HG03025 (cell line): ENCODE data around the gene KRTAP10-11.
"Not testable (repeated sequence)": the region's sequence is repeated elsewhere in the genome, so short reads cannot be mapped to it uniquely, and the experiment has no call there.

Experiments
- ATAC-seq: cut with Tn5 transposase; IDR thresholded peaks from one replicate; pipeline ENCODE4 v1.9.1; 2021; ENCODE audit warnings: mild to moderate bottlenecking, moderate library complexity; ENCODE audit not compliant: unreplicated experiment, low FRiP score

KRTAP10-11 gene, protein sequence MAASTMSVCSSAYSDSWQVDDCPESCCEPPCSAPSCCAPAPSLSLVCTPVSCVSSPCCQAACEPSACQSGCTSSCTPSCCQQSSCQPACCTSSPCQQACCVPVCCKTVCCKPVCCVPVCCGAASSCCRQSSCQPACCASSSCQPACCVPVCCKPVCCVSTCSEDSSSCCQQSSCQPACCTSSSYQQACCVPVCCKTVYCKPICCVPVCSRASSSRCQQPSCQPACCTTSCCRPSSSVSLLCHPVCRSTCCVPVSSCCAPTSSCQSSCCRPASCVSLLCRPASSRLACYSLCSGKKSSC

DNA sequence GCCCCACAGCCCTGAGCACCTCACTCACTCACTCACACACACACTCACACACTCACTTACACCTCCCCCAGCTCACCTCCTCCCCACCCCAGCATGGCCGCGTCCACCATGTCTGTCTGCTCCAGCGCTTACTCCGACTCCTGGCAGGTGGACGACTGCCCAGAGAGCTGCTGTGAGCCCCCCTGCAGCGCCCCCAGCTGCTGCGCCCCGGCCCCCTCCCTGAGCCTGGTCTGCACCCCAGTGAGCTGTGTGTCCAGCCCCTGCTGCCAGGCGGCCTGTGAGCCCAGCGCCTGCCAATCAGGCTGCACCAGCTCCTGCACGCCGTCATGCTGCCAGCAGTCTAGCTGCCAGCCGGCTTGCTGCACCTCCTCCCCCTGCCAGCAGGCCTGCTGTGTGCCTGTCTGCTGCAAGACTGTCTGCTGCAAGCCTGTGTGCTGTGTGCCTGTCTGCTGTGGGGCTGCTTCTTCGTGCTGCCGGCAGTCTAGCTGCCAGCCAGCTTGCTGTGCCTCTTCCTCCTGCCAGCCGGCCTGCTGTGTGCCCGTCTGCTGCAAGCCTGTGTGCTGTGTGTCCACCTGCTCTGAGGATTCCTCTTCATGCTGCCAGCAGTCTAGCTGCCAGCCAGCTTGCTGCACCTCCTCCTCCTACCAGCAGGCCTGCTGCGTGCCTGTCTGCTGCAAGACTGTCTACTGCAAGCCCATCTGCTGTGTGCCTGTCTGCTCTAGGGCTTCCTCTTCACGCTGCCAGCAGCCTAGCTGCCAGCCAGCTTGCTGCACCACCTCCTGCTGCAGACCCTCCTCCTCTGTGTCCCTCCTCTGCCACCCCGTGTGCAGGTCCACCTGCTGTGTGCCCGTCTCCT is at the start of gene KRTAP10-11:
KRTAP10-11 (plus strand) TSS at position 49 of the 856 bp plus-strand sequence; CDS start at position 94, 45 bp downstream.
- ATAC-seq: not testable (repeated sequence)

DNA sequence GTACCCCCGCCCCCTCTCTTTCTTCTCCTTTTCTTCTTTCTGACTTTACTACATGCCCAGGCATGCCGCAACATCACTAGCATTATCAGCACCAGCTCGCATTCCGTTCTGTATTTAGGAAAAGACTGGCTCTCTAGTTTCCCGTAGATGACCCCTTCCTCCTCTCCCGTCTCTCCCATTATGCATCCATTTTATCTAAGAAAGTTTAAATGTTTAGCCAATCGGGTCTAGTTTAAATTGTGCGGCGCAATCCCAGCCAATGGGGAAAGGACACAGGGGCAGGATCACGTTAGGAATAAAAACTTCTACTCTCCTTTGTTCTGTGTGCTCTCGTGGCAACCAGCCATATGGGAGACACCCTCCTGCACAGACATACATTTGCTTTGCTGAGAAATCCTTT is 48.2 kb upstream of the KRTAP10-11 start:
- ATAC-seq: no peak

DNA sequence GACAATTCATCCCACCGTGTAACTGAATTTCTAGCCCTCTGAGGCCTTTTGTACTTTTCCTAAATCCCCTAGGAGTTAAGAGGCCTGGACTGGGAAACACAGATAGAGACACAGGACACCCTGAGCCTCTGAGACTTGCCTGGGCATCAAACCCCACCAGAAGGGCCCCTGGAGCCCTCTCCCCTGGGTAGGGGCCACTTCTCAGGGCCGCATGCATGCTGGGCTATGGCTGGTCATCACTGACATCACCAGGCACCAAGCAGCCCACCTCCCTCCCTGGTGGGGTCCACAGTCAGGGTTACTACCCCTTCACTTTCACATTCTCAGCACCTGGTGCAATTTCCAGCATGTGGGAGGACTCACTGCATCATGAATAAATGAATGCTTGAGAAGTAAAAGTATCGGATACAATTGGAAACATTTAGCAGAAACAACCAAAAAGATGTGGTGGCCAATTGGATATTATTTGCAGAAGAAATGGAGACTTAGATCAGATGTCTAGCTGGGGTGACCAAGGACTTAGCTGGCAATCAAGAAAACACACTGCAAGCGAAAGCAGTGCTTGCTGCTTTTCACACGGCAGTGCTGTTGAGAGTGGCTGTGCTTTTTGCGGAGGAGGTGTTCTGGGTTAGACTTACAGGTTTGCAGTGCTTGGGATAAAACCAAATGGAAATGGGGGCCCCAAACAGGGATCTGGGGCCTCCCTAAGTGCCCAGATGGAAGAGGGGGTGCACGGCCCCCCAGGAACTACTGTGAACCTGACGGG is 46.8 kb upstream of the KRTAP10-11 start:
- no peak for ATAC-seq

DNA sequence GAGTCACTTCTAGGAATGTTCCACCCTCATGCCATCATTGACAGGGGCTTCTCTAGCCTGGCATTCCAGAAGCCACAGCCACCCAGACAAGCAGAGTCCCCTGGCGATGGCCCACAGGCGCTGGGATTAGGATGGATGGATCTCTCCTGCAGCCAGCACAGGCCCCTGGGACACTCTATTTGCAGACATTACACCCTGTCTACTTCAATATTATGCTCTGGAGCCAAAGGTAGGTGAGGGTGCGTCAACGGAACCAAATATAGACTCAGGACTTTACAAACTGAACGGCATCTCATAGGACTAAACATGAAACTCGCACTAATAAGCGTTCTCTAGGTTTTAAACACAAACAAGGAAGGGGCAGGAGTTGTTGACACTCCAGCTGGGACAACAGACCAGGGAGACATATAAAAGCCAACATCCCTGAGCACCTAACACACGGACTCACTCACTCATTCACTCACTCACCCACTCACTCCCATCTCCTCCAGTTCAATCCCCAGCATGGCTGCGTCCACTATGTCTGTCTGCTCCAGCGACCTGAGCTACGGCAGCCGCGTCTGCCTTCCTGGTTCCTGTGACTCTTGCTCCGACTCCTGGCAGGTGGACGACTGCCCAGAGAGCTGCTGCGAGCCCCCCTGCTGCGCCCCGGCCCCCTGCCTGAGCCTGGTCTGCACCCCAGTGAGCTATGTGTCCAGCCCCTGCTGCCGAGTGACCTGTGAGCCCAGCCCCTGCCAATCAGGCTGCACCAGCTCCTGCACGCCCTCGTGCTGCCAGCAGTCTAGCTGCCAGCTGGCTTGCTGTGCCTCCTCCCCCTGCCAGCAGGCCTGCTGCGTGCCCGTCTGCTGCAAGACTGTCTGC is 45.9 kb upstream of the KRTAP10-11 start, which contains the start of gene KRTAP10-7:
KRTAP10-7 (plus strand) TSS at position 480 of the 861 bp plus-strand sequence; CDS start at position 505, 25 bp downstream.
- ATAC-seq: not testable (repeated sequence)

DNA sequence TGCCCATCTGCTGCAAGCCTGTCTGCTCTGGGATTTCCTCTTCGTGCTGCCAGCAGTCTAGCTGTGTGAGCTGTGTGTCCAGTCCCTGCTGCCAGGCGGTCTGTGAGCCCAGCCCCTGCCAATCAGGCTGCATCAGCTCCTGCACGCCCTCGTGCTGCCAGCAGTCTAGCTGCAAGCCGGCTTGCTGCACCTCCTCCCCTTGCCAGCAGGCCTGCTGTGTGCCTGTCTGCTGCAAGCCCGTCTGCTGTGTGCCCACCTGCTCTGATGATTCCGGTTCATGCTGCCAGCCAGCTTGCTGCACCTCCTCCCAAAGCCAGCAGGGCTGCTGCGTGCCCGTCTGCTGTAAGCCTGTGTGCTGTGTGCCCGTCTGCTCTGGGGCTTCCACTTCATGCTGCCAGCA is 45.1 kb upstream of the KRTAP10-11 start:
- not testable (repeated sequence) for ATAC-seq

DNA sequence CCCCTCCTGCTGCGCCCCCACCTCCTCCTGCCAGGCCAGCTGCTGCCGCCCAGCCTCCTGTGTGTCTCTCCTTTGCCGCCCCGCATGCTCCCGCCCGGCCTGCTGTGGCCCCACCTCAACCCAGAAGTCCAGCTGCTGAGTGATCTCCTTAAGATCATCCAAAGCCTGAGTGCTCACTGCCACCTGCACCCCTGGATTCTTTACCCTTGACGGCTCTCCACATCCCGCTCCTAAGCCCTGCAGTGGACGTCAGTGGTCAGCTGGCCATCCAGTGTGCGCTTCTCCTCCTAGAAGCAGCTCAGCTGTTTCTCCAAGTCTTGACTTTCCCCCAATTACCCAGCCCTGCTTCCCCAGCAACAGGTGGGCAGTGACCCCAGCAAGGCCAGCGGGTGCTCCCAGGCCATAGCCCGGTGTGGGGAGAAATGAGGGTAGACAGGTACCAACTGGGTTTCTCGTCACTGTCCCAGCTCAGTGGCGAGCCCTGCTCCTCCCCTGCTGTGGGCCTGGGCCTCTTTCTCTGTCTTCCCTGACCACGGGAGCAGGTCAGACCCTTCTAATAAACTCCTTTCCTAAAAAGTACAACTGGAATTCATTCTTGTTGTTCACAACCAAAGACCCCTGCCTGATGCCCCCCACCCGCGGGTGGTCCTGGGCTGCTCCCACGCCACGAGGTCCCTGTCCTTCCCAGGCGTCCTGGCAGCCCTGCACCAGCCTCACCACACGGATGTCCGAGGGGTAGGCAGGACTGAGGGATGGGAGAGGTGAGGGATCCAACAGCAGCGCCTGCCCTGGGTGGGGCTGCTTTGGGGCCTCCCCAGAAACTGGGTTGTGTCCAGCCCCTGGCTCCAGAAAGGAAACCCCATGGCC is 44.4 kb upstream of the KRTAP10-11 start:
- no peak for ATAC-seq

DNA sequence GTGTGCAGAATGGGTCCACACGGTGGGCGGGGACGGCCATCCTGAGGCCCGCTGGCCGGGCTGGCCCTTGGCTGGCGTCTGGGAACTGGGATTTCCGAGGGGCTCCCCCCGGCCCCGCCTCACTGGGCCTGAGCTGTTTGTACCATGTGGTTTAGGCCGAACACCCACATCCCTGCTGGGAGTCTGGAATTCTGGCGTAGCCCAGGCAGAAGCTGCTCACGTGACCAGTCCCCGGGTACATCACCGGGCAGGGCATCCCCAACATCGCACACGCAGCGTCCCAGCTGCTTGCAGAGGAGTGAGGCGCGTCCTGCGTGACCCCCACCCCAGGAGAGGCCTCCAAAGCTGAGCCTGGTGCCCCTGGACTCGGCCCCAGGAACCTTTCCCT is 43.8 kb upstream of the KRTAP10-11 start:
- no peak for ATAC-seq

DNA sequence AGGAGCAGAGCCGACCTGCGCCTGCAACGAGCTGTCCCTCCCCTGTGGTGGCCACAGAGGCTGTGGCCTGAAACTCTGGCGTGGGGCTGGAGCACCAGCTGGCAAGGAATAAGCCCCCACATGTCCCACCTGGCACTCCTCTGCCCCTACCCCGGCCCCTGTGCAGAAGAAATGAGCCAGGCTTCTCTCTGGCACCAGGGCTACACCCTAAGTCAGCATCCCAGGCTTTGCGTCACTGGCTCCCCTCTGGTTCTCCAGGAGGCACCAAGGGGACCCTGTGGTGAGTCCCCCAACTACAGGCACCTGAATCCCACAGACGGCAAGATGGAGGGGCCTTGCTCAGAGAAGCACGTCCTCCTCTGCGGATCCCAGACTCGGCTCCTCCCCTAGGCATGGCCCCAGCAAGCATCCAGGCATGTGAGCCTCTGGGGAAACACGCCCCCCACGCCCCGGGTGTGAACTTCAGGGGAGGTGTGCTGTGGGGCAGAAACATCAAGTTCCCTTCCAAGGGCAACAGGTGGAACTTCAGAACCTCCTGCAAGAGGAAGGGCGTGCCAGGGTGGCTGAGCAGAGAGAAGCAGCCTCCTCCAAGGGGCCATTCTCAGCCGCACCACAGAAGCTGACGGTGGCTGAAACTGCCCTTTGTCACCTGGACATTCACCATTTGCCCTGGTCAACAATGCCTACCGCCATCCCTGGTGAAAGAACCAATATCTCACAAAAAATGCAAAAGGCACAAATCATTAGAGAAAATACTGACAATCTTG is 42.9 kb upstream of the KRTAP10-11 start:
- no peak for ATAC-seq

DNA sequence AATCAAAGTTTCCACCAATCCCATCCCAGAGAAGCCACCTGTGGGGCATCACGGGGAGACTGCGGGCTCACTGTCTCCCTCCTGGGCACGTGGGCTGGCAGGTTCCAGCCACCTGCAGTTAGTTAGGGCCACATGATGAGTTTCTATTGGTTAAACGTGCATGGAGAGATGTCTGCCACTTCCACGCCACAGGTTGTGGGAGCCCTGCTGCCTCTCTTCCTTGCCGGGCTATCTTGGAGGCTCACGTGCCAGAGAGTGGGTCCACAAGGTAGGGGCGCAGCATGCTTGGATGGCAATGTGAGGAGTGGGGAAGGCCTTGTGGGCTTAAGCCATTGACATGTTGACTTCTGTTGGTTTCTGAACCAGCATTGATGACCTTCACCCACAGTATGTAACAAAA is 42.3 kb upstream of the KRTAP10-11 start:
- ATAC-seq: no peak

DNA sequence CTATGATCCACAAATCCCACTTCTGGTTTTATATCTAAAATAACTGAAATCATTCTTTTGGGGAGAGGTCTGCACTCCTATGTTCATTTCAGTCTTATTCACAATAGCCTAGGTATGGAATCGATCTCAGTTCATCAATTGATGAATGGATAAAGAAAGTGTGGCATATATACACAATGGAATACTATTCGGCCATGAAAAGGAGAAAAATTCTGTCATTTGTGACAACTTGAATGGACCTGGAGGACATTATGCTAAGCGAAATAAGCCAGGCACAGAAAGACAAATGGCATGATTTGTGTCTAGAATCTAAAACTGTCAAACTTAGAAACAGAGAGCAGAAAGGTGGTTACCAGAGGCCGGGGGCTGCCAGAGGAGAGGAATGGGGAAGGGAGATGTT is 39.7 kb upstream of the KRTAP10-11 start:
- ATAC-seq: no peak

DNA sequence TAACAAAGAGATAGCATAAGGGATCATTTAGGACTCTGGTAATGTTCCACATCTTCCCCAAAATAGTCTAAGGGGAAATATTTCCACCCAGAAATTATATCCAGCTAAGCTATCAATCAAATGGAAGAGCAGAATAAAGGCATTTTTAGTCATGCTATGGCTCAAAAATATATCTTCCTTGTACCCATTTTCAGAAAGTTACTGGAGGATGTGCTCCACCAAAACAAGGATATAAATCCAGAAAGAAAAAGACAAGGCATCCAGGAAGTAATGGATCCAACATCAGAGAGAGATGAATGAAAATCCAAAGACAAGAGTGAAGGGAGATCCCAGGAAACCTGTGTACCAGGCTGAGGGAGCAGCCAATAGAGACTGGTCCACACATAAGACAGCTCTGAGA is 37.0 kb upstream of the KRTAP10-11 start:
- ATAC-seq: no peak

DNA sequence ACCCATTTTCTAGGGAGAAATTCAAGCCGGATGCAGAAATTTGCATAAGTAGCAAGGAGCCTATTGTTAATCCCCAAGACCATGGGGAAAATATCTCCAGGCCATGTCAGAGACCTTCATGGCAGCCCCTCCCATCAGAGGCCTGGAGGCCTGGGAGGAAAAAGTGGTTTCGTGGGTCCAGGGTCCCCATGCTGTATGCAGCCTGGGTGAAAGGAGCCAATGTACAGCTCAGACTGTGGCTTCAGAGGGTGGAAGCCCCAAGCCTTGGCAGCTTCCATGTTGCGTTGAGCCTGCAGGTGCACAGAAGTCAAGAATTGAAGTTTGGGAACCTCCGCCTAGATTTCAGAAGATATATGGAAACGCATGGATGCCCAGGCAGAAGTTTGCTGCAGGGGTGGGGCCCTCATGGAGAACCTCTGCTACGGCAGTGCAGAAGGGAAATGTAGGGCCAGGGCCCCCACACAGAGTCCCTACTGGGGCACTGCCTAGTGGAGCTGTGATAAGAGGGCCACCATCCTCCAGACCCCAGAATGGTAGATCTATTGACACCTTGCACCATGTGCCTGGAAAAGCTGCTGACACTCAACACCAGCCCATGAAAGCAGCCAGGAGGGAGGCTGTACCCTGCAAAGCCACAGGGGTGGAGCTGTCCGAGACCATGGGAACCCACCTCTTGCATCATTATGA is 35.9 kb upstream of the KRTAP10-11 start:
- not testable (repeated sequence) for ATAC-seq

DNA sequence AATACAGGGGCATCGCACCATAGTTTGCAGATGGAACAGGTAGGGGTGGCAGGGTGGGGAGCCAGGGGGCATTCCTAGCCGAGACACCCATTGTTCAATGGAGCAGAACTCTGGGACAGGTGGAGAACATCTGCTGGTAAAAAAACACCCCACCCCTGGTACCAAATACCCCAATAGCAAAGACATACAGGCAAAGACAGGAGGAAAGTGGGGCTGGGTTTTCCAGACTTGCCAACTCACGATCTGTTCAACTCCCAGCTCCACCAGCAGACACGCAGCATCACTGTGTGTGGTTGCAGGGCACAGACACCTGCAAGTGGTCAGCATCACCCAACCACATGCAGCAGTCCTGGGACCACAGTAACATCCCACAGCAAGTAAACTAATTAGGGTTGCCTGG is 34.7 kb upstream of the KRTAP10-11 start:
- ATAC-seq: no peak

DNA sequence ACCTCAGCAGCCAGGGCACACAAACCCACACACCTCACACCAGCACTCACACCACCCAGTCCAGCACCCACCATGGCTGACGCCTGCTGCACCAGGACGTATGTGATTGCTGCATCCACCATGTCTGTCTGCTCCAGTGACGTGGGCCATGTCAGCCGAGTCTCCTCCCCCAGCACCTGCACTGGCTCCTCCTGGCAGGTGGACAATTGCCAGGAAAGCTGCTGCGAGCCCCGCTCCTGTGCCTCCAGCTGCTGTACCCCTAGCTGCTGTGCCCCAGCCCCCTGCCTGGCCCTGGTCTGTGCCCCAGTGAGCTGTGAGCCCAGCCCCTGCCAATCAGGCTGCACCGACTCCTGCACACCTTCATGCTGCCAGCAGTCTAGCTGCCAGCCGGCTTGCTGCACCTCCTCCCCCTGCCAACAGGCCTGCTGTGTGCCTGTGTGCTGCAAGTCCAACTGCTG is 34.2 kb upstream of the KRTAP10-11 start, which contains the start of gene KRTAP10-8:
KRTAP10-8 (plus strand) TSS at position 51 of the 458 bp plus-strand sequence; CDS start at position 73, 22 bp downstream.
- ATAC-seq: no peak

DNA sequence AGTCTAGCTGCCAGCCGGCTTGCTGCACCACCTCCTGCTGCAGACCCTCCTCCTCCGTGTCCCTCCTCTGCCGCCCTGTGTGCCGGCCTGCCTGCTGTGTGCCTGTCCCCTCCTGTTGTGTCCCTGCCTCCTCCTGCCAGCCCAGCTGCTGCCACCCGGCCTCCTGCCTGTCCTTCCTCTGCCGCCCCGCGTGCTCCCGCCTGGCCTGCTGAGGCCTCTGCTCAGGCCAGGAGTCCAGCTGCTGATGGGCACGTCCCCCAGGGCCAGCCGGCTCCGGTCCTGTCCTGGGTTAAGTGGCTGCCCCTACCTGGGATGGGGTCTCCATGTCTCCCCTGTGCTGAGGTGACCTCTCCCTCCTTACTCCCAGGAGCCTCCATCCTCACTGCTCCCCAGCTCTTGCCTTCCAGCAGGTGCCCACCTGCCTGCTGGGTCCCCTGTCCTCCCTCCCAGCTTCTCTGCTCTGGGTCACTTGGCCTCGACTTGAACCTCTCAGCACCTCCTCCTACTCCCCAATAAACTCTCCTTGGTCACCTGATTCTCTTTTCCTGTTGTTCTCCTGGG is 33.5 kb upstream of the KRTAP10-11 start:
- no peak for ATAC-seq

DNA sequence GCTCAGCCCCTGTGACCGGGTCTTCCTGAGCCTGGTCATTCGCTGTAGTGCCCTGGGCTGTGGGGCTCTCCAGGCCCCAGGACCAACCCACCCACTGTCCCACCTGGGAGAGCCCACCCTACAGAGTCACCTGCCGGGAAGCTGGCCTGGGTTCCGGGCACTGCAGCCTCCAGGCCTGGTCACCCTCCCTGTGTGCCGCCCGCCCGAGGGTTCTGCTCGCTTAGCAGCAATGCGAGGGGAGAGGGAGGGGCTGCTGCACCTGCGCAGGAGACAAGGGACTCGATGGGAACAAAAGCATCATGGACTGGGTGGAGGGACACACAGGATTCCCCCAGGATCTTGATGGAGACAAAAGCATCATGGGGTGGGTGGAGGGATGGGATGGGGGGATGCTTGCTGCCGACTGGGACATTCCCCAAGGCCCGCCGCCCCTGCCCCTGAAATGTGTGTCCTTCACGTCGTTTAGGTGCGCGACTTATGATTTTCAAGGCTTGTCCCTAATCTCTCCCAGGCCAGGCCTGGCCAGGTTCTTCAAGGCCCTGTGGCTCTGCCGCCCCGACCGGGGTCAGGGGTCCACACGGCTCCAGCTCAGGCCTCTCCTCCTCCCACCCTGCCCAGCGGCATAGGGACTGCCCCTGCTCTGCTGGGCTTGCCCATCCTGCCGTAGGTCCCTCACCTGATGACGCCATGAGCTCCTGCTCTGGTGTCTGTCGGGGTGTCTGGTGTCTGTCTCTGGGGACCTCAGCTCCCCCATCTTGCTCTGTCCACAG is 32.6 kb upstream of the KRTAP10-11 start:
- ATAC-seq: no peak
